HL-60 (cell line): Measurements from ENCODE around the gene ACER2.

Experiments
- GABPA ChIP-seq: IDR thresholded peaks from 2 replicates; pipeline ENCODE4 v1.6.1; 2012; ENCODE audit warnings: low read depth
- POLR2AphosphoS5 ChIP-seq: IDR thresholded peaks from 2 replicates; pipeline ENCODE4 v1.6.1; 2012; ENCODE audit warnings: low read depth
- TF ChIP-seq, protein P1 (sequence below): IDR thresholded peaks from one replicate; pipeline ENCODE4 v1.5.1; 2011; ENCODE audit warnings: low read length, control low read depth, inconsistent platforms; ENCODE audit not compliant: insufficient read depth
- TF ChIP-seq, protein P2 (sequence below): IDR thresholded peaks from 2 replicates; pipeline ENCODE4 v1.6.1; 2012; ENCODE audit warnings: low read depth; ENCODE audit not compliant: insufficient replicate concordance

DNA sequence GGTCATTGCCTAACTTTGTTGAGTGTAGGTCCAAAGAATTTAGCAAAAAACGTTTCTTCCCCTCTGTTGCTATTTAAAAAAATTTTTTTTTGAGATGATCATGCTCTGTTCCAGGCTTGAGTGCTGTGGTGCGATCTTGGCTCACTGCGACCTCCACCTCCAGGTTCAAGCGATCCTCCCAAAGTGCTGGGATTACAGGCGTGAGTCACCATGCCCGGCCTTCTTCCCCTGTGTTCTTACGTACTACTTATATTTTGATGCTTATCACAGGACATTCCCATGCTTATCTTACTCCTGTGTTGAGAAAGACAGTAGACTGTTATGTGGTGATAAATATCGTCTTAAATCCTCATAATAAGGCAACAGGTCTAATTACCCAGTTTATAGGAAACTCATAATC lies 2.5 kb downstream of the ACER2 start:
- TF ChIP-seq, protein P1, sequence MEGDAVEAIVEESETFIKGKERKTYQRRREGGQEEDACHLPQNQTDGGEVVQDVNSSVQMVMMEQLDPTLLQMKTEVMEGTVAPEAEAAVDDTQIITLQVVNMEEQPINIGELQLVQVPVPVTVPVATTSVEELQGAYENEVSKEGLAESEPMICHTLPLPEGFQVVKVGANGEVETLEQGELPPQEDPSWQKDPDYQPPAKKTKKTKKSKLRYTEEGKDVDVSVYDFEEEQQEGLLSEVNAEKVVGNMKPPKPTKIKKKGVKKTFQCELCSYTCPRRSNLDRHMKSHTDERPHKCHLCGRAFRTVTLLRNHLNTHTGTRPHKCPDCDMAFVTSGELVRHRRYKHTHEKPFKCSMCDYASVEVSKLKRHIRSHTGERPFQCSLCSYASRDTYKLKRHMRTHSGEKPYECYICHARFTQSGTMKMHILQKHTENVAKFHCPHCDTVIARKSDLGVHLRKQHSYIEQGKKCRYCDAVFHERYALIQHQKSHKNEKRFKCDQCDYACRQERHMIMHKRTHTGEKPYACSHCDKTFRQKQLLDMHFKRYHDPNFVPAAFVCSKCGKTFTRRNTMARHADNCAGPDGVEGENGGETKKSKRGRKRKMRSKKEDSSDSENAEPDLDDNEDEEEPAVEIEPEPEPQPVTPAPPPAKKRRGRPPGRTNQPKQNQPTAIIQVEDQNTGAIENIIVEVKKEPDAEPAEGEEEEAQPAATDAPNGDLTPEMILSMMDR = no peak
- TF ChIP-seq GABPA (no peak), POLR2AphosphoS5 (no peak)
- TF ChIP-seq, protein P2, sequence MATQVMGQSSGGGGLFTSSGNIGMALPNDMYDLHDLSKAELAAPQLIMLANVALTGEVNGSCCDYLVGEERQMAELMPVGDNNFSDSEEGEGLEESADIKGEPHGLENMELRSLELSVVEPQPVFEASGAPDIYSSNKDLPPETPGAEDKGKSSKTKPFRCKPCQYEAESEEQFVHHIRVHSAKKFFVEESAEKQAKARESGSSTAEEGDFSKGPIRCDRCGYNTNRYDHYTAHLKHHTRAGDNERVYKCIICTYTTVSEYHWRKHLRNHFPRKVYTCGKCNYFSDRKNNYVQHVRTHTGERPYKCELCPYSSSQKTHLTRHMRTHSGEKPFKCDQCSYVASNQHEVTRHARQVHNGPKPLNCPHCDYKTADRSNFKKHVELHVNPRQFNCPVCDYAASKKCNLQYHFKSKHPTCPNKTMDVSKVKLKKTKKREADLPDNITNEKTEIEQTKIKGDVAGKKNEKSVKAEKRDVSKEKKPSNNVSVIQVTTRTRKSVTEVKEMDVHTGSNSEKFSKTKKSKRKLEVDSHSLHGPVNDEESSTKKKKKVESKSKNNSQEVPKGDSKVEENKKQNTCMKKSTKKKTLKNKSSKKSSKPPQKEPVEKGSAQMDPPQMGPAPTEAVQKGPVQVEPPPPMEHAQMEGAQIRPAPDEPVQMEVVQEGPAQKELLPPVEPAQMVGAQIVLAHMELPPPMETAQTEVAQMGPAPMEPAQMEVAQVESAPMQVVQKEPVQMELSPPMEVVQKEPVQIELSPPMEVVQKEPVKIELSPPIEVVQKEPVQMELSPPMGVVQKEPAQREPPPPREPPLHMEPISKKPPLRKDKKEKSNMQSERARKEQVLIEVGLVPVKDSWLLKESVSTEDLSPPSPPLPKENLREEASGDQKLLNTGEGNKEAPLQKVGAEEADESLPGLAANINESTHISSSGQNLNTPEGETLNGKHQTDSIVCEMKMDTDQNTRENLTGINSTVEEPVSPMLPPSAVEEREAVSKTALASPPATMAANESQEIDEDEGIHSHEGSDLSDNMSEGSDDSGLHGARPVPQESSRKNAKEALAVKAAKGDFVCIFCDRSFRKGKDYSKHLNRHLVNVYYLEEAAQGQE = no peak
